Ramos (cell line): ENCODE results near the gene UNC5C.

ENCODE experiments used
- in situ Hi-C: fragments of 300-500 bp; cut with MboI; formaldehyde crosslinking; loops from one replicate; pipeline ENCODE4 v1.14.3; 2022; ENCODE audit warnings: low sequenced_read_pairs; ENCODE audit not compliant: unreplicated experiment

UNC5C gene

GRCh38 chr4:95361696-95361965 lies 187.1 kb downstream of the UNC5C start:
- in situ Hi-C loops = no loop called here

GRCh38 chr4:95360906-95361695 lies 187.7 kb downstream of the UNC5C start:
- in situ Hi-C loops = no loop called here

- in situ Hi-C loops = no loop called here
Observed at GRCh38 chr4:95360256-95360903, 188.4 kb downstream of the UNC5C start.

- in situ Hi-C loops = no loop called here
Observed at GRCh38 chr4:95358421-95358820, 190.4 kb downstream of the UNC5C start.

GRCh38 chr4:95355021-95355420 lies 193.8 kb downstream of the UNC5C start:
- in situ Hi-C loops = no loop called here

- in situ Hi-C loops = no loop called here
Observed at GRCh38 chr4:95348418-95348817, 200.4 kb downstream of the UNC5C start.

- in situ Hi-C loops = no loop called here
Observed at GRCh38 chr4:95343235-95343634, 205.5 kb downstream of the UNC5C start.

GRCh38 chr4:95340191-95340590 lies 208.6 kb downstream of the UNC5C start:
- in situ Hi-C loops = no loop called here

- in situ Hi-C loops = no loop called here
Observed at GRCh38 chr4:95325665-95326064, 223.1 kb downstream of the UNC5C start.

- in situ Hi-C loops = no loop called here
Observed at GRCh38 chr4:95319169-95319568, 229.6 kb downstream of the UNC5C start.

GRCh38 chr4:95318483-95318882 lies 230.3 kb downstream of the UNC5C start:
- in situ Hi-C loops = no loop called here

GRCh38 chr4:95318044-95318443 lies 230.7 kb downstream of the UNC5C start:
- in situ Hi-C loops = no loop called here

GRCh38 chr4:95317085-95317793 lies 231.5 kb downstream of the UNC5C start:
- in situ Hi-C loops = no loop called here

GRCh38 chr4:95314573-95314972 lies 234.2 kb downstream of the UNC5C start:
- in situ Hi-C loops = no loop called here

GRCh38 chr4:95304898-95305297 lies 243.9 kb downstream of the UNC5C start:
- in situ Hi-C loops = no loop called here

GRCh38 chr4:95300304-95300703 lies 248.5 kb downstream of the UNC5C start:
- in situ Hi-C loops = no loop called here

GRCh38 chr4:95296052-95296451 lies 252.7 kb downstream of the UNC5C start:
- in situ Hi-C loops = no loop called here

GRCh38 chr4:95295157-95295556 lies 253.6 kb downstream of the UNC5C start:
- in situ Hi-C loops = no loop called here

GRCh38 chr4:95294321-95294720 lies 254.5 kb downstream of the UNC5C start:
- in situ Hi-C loops = no loop called here

- in situ Hi-C loops = no loop called here
Observed at GRCh38 chr4:95293014-95293413, 255.8 kb downstream of the UNC5C start.

- in situ Hi-C loops = no loop called here
Observed at GRCh38 chr4:95290702-95291101, 258.1 kb downstream of the UNC5C start.
